Osteoblast (primary cell): ENCODE measurements around the gene POLRMT. TPM values are rescaled to one million over a fixed set of nuclear protein-coding genes. Genes with fewer than 3 reads are reported as not detected.

Experiments used
- DNase-seq: peaks from one replicate; pipeline ENCODE4 v3.0.0; 2011; ENCODE audit warnings: low spot score, mixed read lengths; ENCODE audit not compliant: insufficient read length; ENCODE audit errors: missing footprints
- H2AFZ ChIP-seq: 2 replicates; pipeline ENCODE4 v1.6.0; 2011; ENCODE audit warnings: mild to moderate bottlenecking, low read length
- H3K27ac ChIP-seq: 2 replicates; pipeline ENCODE4 v1.5.1; 2011; ENCODE audit warnings: mild to moderate bottlenecking, low read depth, low read length, moderate library complexity
- H3K27me3 ChIP-seq: 2 replicates; pipeline ENCODE4 v1.6.0; 2012; ENCODE audit warnings: mild to moderate bottlenecking, control low read depth, inconsistent platforms, low read length, moderate library complexity; ENCODE audit not compliant: insufficient read depth
- H3K36me3 ChIP-seq: 2 replicates; pipeline ENCODE4 v1.5.1; 2011; ENCODE audit warnings: mild to moderate bottlenecking, low read length, control low read depth, moderate library complexity; ENCODE audit not compliant: insufficient read depth
- H3K4me1 ChIP-seq: 2 replicates; pipeline ENCODE4 v1.5.1; 2011; ENCODE audit warnings: mild to moderate bottlenecking, low read length, control low read depth, moderate library complexity; ENCODE audit not compliant: insufficient read depth
- H3K4me2 ChIP-seq: 2 replicates; pipeline ENCODE4 v1.6.0; 2011; ENCODE audit warnings: mild to moderate bottlenecking, low read length; ENCODE audit not compliant: insufficient read depth
- H3K4me3 ChIP-seq: fragments of 200-600 bp; sonication (generic); 3 replicates; pipeline ENCODE4 v1.5.1; 2012; ENCODE audit warnings: mild to moderate bottlenecking, low read length, inconsistent platforms; ENCODE audit not compliant: insufficient read depth
- H3K79me2 ChIP-seq: 2 replicates; pipeline ENCODE4 v1.6.0; 2012; ENCODE audit warnings: mild to moderate bottlenecking, low read length, control low read depth, inconsistent platforms; ENCODE audit not compliant: insufficient read depth
- H3K9me3 ChIP-seq: 2 replicates; pipeline ENCODE4 v1.5.1; 2011; ENCODE audit warnings: low read depth, low read length, control low read depth
- H4K20me1 ChIP-seq: 2 replicates; pipeline ENCODE4 v1.6.0; 2012; ENCODE audit warnings: mild to moderate bottlenecking, low read length, control low read depth; ENCODE audit not compliant: insufficient read depth
- CTCF ChIP-seq: IDR thresholded peaks from 2 replicates; pipeline ENCODE4 v1.5.1; 2011; ENCODE audit warnings: mild to moderate bottlenecking, low read depth, low read length, moderate library complexity; ENCODE audit errors: extremely low read depth
- total RNA-seq: library from RNA; depleted of rRNA; stranded (reverse); fragments of >200 nt; gene quantifications from 2 replicates; pipeline ENCODE4 v1.2.3, GENCODE V29; 2012

Gene POLRMT
- total RNA-seq, 1 donor, result 16.6 TPM

- Histone ChIP-seq H3K27me3 (no peaks in the 10 kb centered on the region), H3K27ac (peak overlapping the region; percentile 76), H3K4me2 (peak overlapping the region; percentile 88), H3K79me2 (peaks cover 9% of the 10 kb centered on the region), H4K20me1 (peaks cover 12% of the 10 kb centered on the region), H3K4me1 (peaks cover 12% of the 10 kb centered on the region), H3K36me3 (no peaks in the 10 kb centered on the region), H2AFZ (peak overlapping the region; percentile 90), H3K9me3 (no peaks in the 10 kb centered on the region), H3K4me3 (peak overlapping the region; percentile 83)
- DNase-seq, result peak; percentile 100
- peak; percentile 13 for TF ChIP-seq CTCF
These were observed 47.1 kb upstream of the POLRMT start for GRCh38 chr19:680287-681028.

GRCh38 chr19:679418-680286 lies 46.3 kb upstream of the POLRMT start:
- no peaks in the 10 kb centered on the region for H3K36me3 ChIP-seq
- H3K4me1 ChIP-seq, result peaks cover 12% of the 10 kb centered on the region
- DNase-seq, result peak; percentile 99
- peaks cover 12% of the 10 kb centered on the region for H4K20me1 ChIP-seq
- TF ChIP-seq CTCF, result no peak
- peak overlapping the region; percentile 70 for H3K27ac ChIP-seq
- H2AFZ ChIP-seq, result peak overlapping the region; percentile 29
- H3K9me3 ChIP-seq, result no peaks in the 10 kb centered on the region
- peak overlapping the region; percentile 82 for H3K4me2 ChIP-seq
- H3K27me3 ChIP-seq, result no peaks in the 10 kb centered on the region
- peak overlapping the region; percentile 83 for H3K4me3 ChIP-seq
- peaks cover 9% of the 10 kb centered on the region for H3K79me2 ChIP-seq

- TF ChIP-seq CTCF, result no peak
These were observed 45.6 kb upstream of the POLRMT start for GRCh38 chr19:678791-679388.

More at GRCh38 chr19:678791-679388, 45.6 kb upstream of the POLRMT start:
- no peaks in the 10 kb centered on the region for H3K36me3 ChIP-seq
- H4K20me1 ChIP-seq, result peaks cover 12% of the 10 kb centered on the region
- H3K27ac ChIP-seq, result peak overlapping the region; percentile 69
- H3K79me2 ChIP-seq, result peaks cover 9% of the 10 kb centered on the region
- peak overlapping the region; percentile 82 for H3K4me2 ChIP-seq
- H2AFZ ChIP-seq, result no peak overlapping the region
- H3K4me1 ChIP-seq, result peaks cover 12% of the 10 kb centered on the region
- H3K27me3 ChIP-seq, result no peaks in the 10 kb centered on the region
- H3K9me3 ChIP-seq, result no peaks in the 10 kb centered on the region
- peak overlapping the region; percentile 83 for H3K4me3 ChIP-seq
- peak; percentile 64 for DNase-seq
